GM21447 (cell line): ENCODE results near the gene PPM1H.

Source experiments
- ATAC-seq: cut with Tn5 transposase; IDR thresholded peaks from one replicate; pipeline ENCODE4 v1.9.1; 2021; ENCODE audit not compliant: unreplicated experiment

PPM1H gene

GRCh38 chr12:62717643-62718042 is 217.3 kb downstream of the PPM1H start:
- no peak for ATAC-seq

GRCh38 chr12:62716866-62717525 is 218.0 kb downstream of the PPM1H start:
- no peak for ATAC-seq

- ATAC-seq = no peak
Observed at GRCh38 chr12:62716037-62716436, 218.9 kb downstream of the PPM1H start.

- no peak for ATAC-seq
Observed at GRCh38 chr12:62714774-62715721, 219.9 kb downstream of the PPM1H start.

GRCh38 chr12:62714181-62714773 is 220.7 kb downstream of the PPM1H start:
- ATAC-seq = no peak

GRCh38 chr12:62713723-62714122 is 221.2 kb downstream of the PPM1H start:
- no peak for ATAC-seq

- ATAC-seq = no peak
Observed at GRCh38 chr12:62712681-62713573, 222.0 kb downstream of the PPM1H start.

- no peak for ATAC-seq
Observed at GRCh38 chr12:62711631-62712241, 223.2 kb downstream of the PPM1H start.

- no peak for ATAC-seq
Observed at GRCh38 chr12:62709311-62709710, 225.6 kb downstream of the PPM1H start.

- ATAC-seq = no peak
Observed at GRCh38 chr12:62707939-62708338, 227.0 kb downstream of the PPM1H start.

GRCh38 chr12:62705846-62706245 is 229.1 kb downstream of the PPM1H start:
- no peak for ATAC-seq

- no peak for ATAC-seq
Observed at GRCh38 chr12:62703011-62703380, 232.0 kb downstream of the PPM1H start.

GRCh38 chr12:62701492-62701891 is 233.5 kb downstream of the PPM1H start:
- no peak for ATAC-seq

GRCh38 chr12:62700091-62700880 is 234.7 kb downstream of the PPM1H start:
- ATAC-seq = no peak

GRCh38 chr12:62698701-62699101 is 236.2 kb downstream of the PPM1H start:
- ATAC-seq = no peak

- ATAC-seq = no peak
Observed at GRCh38 chr12:62697893-62698292, 237.1 kb downstream of the PPM1H start.

GRCh38 chr12:62695696-62696095 is 239.3 kb downstream of the PPM1H start:
- no peak for ATAC-seq

- peak; percentile 83 for ATAC-seq
Observed at GRCh38 chr12:62694632-62695031, 240.3 kb downstream of the PPM1H start.

GRCh38 chr12:62694116-62694515 is 240.8 kb downstream of the PPM1H start:
- ATAC-seq = peak; percentile 4
